Liver (tissue), 3 donors: ENCODE data around the gene RALGPS1.

Source experiments
- FOXA1 ChIP-seq: IDR thresholded peaks from 2 replicates; pipeline ENCODE4 v1.6.1; 2016; ENCODE audit warnings: antibody characterized with exemption
- HNF4A ChIP-seq, 2 donors: conservative IDR thresholded peaks; 2 replicates each; pipeline ENCODE4 v1.6.1; 2016; ENCODE audit warnings: antibody characterized with exemption in 2 of 2, mild to moderate bottlenecking in 2 of 2
- NR2F2 ChIP-seq: IDR thresholded peaks from 2 replicates; pipeline ENCODE4 v1.6.1; 2016; ENCODE audit warnings: antibody characterized with exemption
- RAD21 ChIP-seq, 2 donors: IDR thresholded peaks; 2 replicates each; pipeline ENCODE4 v1.6.1; 2016; ENCODE audit warnings: antibody characterized with exemption in 2 of 2, mild to moderate bottlenecking in 2 of 2
- RXRA ChIP-seq, 2 donors: IDR thresholded peaks; 2 replicates each; pipeline ENCODE4 v1.6.1; 2017 to 2018; ENCODE audit warnings: antibody characterized with exemption in 2 of 2, mild to moderate bottlenecking in 1 of 2
- TAF1 ChIP-seq: conservative IDR thresholded peaks from 2 replicates; pipeline ENCODE4 v1.6.1; 2016; ENCODE audit warnings: antibody characterized with exemption, mild to moderate bottlenecking
- TF ChIP-seq, protein P1 (sequence below): fragments of 150-350 bp; IDR thresholded peaks from 2 replicates; pipeline ENCODE4 v1.5.1; 2017; ENCODE audit warnings: improper control_type of control experiment, low read depth, low read length; ENCODE audit not compliant: missing input control
- TF ChIP-seq, protein P2 (sequence below): IDR thresholded peaks from 2 replicates; pipeline ENCODE4 v1.6.1; 2016; ENCODE audit warnings: antibody characterized with exemption
- TF ChIP-seq, protein P3 (sequence below): IDR thresholded peaks from 2 replicates; pipeline ENCODE4 v1.6.1; 2016; ENCODE audit warnings: antibody characterized with exemption
- TF ChIP-seq, protein P4 (sequence below): IDR thresholded peaks from 2 replicates; pipeline ENCODE4 v1.6.1; 2016; ENCODE audit warnings: antibody characterized with exemption, mild to moderate bottlenecking
- TF ChIP-seq, protein P5 (sequence below): IDR thresholded peaks from 2 replicates; pipeline ENCODE4 v1.6.1; 2016; ENCODE audit warnings: antibody characterized with exemption
- donor health status: healthy.
- donor health status: healthy.

DNA sequence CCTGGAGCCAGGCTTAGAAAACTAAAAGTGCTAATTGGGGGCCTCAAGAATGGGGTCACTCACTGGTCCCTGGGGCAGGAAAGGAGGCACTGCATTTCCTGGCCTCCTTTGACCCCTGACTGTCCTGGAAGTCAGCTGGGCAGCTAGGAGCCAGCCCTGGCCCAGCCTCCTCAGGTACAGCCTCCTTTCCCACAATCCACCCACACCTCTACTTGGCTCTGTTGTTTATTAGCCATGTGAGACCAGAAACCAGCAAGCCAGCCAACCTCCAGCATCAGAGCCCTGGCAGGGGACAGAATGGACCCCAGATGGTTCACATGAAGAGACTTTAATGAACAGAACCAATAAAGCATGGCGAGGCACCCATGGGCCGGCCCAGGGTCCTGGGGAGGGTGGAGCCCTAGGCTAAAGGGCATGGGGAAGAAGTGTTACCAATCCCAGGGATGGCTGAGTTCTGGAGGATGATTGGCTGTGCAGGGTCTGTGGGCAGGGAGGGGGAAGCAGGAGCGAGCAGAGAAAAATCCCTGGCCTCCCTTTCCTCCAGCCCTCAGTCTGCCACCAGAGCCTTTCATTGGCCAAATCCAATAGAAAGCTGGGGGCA lies 263.2 kb downstream of the RALGPS1 start:
- TF ChIP-seq, protein P1, sequence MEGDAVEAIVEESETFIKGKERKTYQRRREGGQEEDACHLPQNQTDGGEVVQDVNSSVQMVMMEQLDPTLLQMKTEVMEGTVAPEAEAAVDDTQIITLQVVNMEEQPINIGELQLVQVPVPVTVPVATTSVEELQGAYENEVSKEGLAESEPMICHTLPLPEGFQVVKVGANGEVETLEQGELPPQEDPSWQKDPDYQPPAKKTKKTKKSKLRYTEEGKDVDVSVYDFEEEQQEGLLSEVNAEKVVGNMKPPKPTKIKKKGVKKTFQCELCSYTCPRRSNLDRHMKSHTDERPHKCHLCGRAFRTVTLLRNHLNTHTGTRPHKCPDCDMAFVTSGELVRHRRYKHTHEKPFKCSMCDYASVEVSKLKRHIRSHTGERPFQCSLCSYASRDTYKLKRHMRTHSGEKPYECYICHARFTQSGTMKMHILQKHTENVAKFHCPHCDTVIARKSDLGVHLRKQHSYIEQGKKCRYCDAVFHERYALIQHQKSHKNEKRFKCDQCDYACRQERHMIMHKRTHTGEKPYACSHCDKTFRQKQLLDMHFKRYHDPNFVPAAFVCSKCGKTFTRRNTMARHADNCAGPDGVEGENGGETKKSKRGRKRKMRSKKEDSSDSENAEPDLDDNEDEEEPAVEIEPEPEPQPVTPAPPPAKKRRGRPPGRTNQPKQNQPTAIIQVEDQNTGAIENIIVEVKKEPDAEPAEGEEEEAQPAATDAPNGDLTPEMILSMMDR, result no peak
- TF ChIP-seq NR2F2 (no peak), FOXA1 (no peak), RAD21 (IDR thresholded peaks at IDR 0.05) (no peak), RXRA (IDR thresholded peaks at IDR 0.05) (no peak), HNF4A (conservative IDR thresholded peaks at IDR 0.05) (no peak), TAF1 (no peak)
- TF ChIP-seq, protein P2, sequence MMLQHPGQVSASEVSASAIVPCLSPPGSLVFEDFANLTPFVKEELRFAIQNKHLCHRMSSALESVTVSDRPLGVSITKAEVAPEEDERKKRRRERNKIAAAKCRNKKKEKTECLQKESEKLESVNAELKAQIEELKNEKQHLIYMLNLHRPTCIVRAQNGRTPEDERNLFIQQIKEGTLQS, result no peak
- TF ChIP-seq, protein P3, sequence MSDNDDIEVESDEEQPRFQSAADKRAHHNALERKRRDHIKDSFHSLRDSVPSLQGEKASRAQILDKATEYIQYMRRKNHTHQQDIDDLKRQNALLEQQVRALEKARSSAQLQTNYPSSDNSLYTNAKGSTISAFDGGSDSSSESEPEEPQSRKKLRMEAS, result no peak
- TF ChIP-seq, protein P4, sequence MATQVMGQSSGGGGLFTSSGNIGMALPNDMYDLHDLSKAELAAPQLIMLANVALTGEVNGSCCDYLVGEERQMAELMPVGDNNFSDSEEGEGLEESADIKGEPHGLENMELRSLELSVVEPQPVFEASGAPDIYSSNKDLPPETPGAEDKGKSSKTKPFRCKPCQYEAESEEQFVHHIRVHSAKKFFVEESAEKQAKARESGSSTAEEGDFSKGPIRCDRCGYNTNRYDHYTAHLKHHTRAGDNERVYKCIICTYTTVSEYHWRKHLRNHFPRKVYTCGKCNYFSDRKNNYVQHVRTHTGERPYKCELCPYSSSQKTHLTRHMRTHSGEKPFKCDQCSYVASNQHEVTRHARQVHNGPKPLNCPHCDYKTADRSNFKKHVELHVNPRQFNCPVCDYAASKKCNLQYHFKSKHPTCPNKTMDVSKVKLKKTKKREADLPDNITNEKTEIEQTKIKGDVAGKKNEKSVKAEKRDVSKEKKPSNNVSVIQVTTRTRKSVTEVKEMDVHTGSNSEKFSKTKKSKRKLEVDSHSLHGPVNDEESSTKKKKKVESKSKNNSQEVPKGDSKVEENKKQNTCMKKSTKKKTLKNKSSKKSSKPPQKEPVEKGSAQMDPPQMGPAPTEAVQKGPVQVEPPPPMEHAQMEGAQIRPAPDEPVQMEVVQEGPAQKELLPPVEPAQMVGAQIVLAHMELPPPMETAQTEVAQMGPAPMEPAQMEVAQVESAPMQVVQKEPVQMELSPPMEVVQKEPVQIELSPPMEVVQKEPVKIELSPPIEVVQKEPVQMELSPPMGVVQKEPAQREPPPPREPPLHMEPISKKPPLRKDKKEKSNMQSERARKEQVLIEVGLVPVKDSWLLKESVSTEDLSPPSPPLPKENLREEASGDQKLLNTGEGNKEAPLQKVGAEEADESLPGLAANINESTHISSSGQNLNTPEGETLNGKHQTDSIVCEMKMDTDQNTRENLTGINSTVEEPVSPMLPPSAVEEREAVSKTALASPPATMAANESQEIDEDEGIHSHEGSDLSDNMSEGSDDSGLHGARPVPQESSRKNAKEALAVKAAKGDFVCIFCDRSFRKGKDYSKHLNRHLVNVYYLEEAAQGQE, result no peak
- TF ChIP-seq, protein P5, sequence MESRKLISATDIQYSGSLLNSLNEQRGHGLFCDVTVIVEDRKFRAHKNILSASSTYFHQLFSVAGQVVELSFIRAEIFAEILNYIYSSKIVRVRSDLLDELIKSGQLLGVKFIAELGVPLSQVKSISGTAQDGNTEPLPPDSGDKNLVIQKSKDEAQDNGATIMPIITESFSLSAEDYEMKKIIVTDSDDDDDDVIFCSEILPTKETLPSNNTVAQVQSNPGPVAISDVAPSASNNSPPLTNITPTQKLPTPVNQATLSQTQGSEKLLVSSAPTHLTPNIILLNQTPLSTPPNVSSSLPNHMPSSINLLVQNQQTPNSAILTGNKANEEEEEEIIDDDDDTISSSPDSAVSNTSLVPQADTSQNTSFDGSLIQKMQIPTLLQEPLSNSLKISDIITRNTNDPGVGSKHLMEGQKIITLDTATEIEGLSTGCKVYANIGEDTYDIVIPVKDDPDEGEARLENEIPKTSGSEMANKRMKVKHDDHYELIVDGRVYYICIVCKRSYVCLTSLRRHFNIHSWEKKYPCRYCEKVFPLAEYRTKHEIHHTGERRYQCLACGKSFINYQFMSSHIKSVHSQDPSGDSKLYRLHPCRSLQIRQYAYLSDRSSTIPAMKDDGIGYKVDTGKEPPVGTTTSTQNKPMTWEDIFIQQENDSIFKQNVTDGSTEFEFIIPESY, result no peak
